H9 (cell line): ENCODE results near the gene NKD1. TPM values are rescaled to one million over a fixed set of nuclear protein-coding genes. Genes with fewer than 3 reads are reported as not detected.

Experiments used
- DNase-seq: peaks from one replicate; pipeline ENCODE4 v3.0.0-alpha.2; 2017
- H2AFZ ChIP-seq: one replicate; pipeline ENCODE4 v1.6.1; 2013; ENCODE audit warnings: mild to moderate bottlenecking, low read length, control low read depth, moderate library complexity
- H2AK5ac ChIP-seq: 2 replicates; pipeline ENCODE4 v1.6.1; 2013; ENCODE audit warnings: low read length, control low read depth, mixed read lengths; ENCODE audit not compliant: insufficient read length
- H2BK120ac ChIP-seq: one replicate; pipeline ENCODE4 v1.6.1; 2013; ENCODE audit warnings: low read depth, mild to moderate bottlenecking, low read length, control low read depth, inconsistent platforms; ENCODE audit not compliant: poor library complexity, severe bottlenecking
- H2BK12ac ChIP-seq: 2 replicates; pipeline ENCODE4 v1.6.1; 2013; ENCODE audit warnings: low read length, control low read depth, mixed read lengths, low read depth; ENCODE audit not compliant: insufficient read length
- H2BK15ac ChIP-seq: 2 replicates; pipeline ENCODE4 v1.6.1; 2013; ENCODE audit warnings: low read depth, low read length, control low read depth
- H2BK20ac ChIP-seq: one replicate; pipeline ENCODE4 v1.6.1; 2013; ENCODE audit warnings: low read depth, mild to moderate bottlenecking, low read length, control low read depth, inconsistent platforms; ENCODE audit not compliant: poor library complexity, severe bottlenecking
- H2BK5ac ChIP-seq: 2 replicates; pipeline ENCODE4 v1.6.1; 2013; ENCODE audit warnings: low read length, control low read depth, mixed read lengths; ENCODE audit not compliant: insufficient read length
- H3K14ac ChIP-seq: 2 replicates; pipeline ENCODE4 v1.6.1; 2013; ENCODE audit warnings: low read length, control low read depth; ENCODE audit not compliant: insufficient read depth
- H3K18ac ChIP-seq: 2 replicates; pipeline ENCODE4 v1.6.1; 2013; ENCODE audit warnings: low read depth, mild to moderate bottlenecking, mixed read lengths, low read length, control low read depth; ENCODE audit not compliant: insufficient read length
- H3K23ac ChIP-seq: 2 replicates; pipeline ENCODE4 v1.6.1; 2013; ENCODE audit warnings: low read length, control low read depth, mixed read lengths, low read depth; ENCODE audit not compliant: insufficient read length
- H3K23me2 ChIP-seq: 2 replicates; pipeline ENCODE4 v1.6.1; 2013; ENCODE audit warnings: low read depth, mild to moderate bottlenecking, mixed read lengths, low read length, control low read depth; ENCODE audit not compliant: insufficient read length, poor library complexity, severe bottlenecking
- H3K27ac ChIP-seq: 2 replicates; pipeline ENCODE4 v1.5.1; 2013; ENCODE audit warnings: low read length, control low read depth, mixed read lengths, low read depth; ENCODE audit not compliant: insufficient read length
- H3K27me3 ChIP-seq: 2 replicates; pipeline ENCODE4 v1.6.1; 2013; ENCODE audit warnings: low read length, control low read depth, inconsistent platforms; ENCODE audit not compliant: insufficient read depth
- H3K4ac ChIP-seq: 2 replicates; pipeline ENCODE4 v1.6.1; 2013; ENCODE audit warnings: low read depth, mild to moderate bottlenecking, control low read depth, inconsistent platforms, low read length, moderate library complexity
- H3K4me1 ChIP-seq: 2 replicates; pipeline ENCODE4 v1.6.1; 2013; ENCODE audit warnings: low read length, control low read depth, inconsistent platforms; ENCODE audit not compliant: insufficient read depth
- H3K4me2 ChIP-seq: 2 replicates; pipeline ENCODE4 v1.6.1; 2013; ENCODE audit warnings: low read length, control low read depth, mixed read lengths; ENCODE audit not compliant: insufficient read length, insufficient read depth
- H3K56ac ChIP-seq: 2 replicates; pipeline ENCODE4 v1.6.1; 2013; ENCODE audit warnings: low read depth, mild to moderate bottlenecking, mixed read lengths, low read length, control low read depth; ENCODE audit not compliant: insufficient read length
- H3K79me1 ChIP-seq: 2 replicates; pipeline ENCODE4 v1.6.1; 2013; ENCODE audit warnings: low read depth, mild to moderate bottlenecking, moderate library complexity, low read length, control low read depth, inconsistent platforms; ENCODE audit not compliant: insufficient read depth, poor library complexity, severe bottlenecking
- H3K79me2 ChIP-seq: 2 replicates; pipeline ENCODE4 v1.6.1; 2013; ENCODE audit warnings: low read length, control low read depth, inconsistent platforms; ENCODE audit not compliant: insufficient read depth
- H3K9ac ChIP-seq: 2 replicates; pipeline ENCODE4 v1.6.1; 2013; ENCODE audit warnings: low read length, control low read depth, mixed read lengths; ENCODE audit not compliant: insufficient read length; ENCODE audit errors: extremely low read depth
- H3K9me3 ChIP-seq: one replicate; pipeline ENCODE4 v1.6.1; 2013; ENCODE audit warnings: low read depth, low read length, inconsistent platforms; ENCODE audit not compliant: control insufficient read depth
- H3T11ph ChIP-seq: one replicate; pipeline ENCODE4 v1.6.1; 2013; ENCODE audit warnings: mild to moderate bottlenecking, low read length, control low read depth, inconsistent platforms
- H4K20me1 ChIP-seq: one replicate; pipeline ENCODE4 v1.6.1; 2013; ENCODE audit not compliant: control insufficient read depth, insufficient read length, insufficient read depth
- H4K5ac ChIP-seq: 2 replicates; pipeline ENCODE4 v1.6.1; 2013; ENCODE audit warnings: low read depth, mild to moderate bottlenecking, mixed read lengths, low read length, control low read depth; ENCODE audit not compliant: insufficient read length
- H4K8ac ChIP-seq: replicated peaks from 2 replicates; pipeline ENCODE4 v1.6.1; 2013; ENCODE audit warnings: low read length, control low read depth, mixed read lengths, low read depth; ENCODE audit not compliant: insufficient read length
- H4K91ac ChIP-seq: 2 replicates; pipeline ENCODE4 v1.6.1; 2013; ENCODE audit warnings: low read depth, mild to moderate bottlenecking, moderate library complexity, mixed read lengths, low read length, control low read depth; ENCODE audit not compliant: insufficient read length
- H3K27ac Mint-ChIP-seq, 3 experiments: 2 replicates in 2 of 3; 3 replicates in 1 of 3; pipeline ENCODE4 v1.8.0; 2020 to 2021; ENCODE audit warnings: mixed read lengths in 3 of 3, mild to moderate bottlenecking in 1 of 3, moderate library complexity in 1 of 3
- H3K27me3 Mint-ChIP-seq: 2 replicates; pipeline ENCODE4 v1.8.0; 2021; ENCODE audit warnings: low read depth, mild to moderate bottlenecking, moderate library complexity, mixed read lengths
- H3K36me3 Mint-ChIP-seq, 3 experiments: 2 replicates in 2 of 3; 3 replicates in 1 of 3; pipeline ENCODE4 v1.8.0; 2020 to 2021; ENCODE audit warnings: low read depth in 3 of 3, mixed read lengths in 3 of 3; ENCODE audit not compliant: insufficient read depth in 1 of 3
- H3K4me1 Mint-ChIP-seq, 2 experiments: 2 replicates each; pipeline ENCODE4 v1.8.0; 2020; ENCODE audit warnings: mixed read lengths in 2 of 2
- H3K4me3 Mint-ChIP-seq, 2 experiments: 2 replicates in 1 of 2; 3 replicates in 1 of 2; pipeline ENCODE4 v1.8.0; 2020 to 2021; ENCODE audit warnings: mild to moderate bottlenecking in 2 of 2, mixed read lengths in 2 of 2, moderate library complexity in 1 of 2
- H3K9me3 Mint-ChIP-seq, 2 experiments: 2 replicates in 1 of 2; 3 replicates in 1 of 2; pipeline ENCODE4 v1.8.0; 2020; ENCODE audit warnings: mild to moderate bottlenecking in 2 of 2, mixed read lengths in 2 of 2, moderate library complexity in 1 of 2
- WGBS: extraction: QIAGEN DNeasy Blood & Tissue Kit; methylation state at CpG from one replicate; pipeline ENCODE4 v1.1.7; 2013; ENCODE audit warnings: missing lambda C conversion rate, low lambda C conversion rate, mixed read lengths; ENCODE audit not compliant: insufficient read length; ENCODE audit errors: extremely low coverage; 5-methylcytosine and 5-hydroxymethylcytosine counted together
- total RNA-seq: library from RNA; stranded (reverse); gene quantifications from 2 replicates; pipeline ENCODE4 v1.2.1, GENCODE V29; 2021
- TF ChIP-seq, protein P1 (sequence below): fragments of 200-600 bp; sonication (generic); conservative IDR thresholded peaks from 3 replicates; pipeline ENCODE4 v1.8.0; 2021; ENCODE audit warnings: antibody characterized with exemption, mild to moderate bottlenecking

NKD1 gene
- total RNA-seq, 1 experiment from 2014 or later, result 1.9 TPM

GRCh38 chr16:50505714-50506542 lies 42.3 kb upstream of the NKD1 start:
- H2BK5ac ChIP-seq, result no peak overlapping the region
- no CpG with 5 or more reads among the region's 13 CpGs for WGBS
- no peak overlapping the region for H4K5ac ChIP-seq
- no peaks in the 10 kb centered on the region for H3K79me2 ChIP-seq
- H3K4me3 Mint-ChIP-seq, result no peak overlapping the region
- H2BK15ac ChIP-seq, result no peak overlapping the region
- peak; percentile 38 for DNase-seq
- H3T11ph ChIP-seq, result no peak overlapping the region
- no peak overlapping the region for H3K4ac ChIP-seq
- no peak overlapping the region for H3K9ac ChIP-seq
- H2BK12ac ChIP-seq, result no peak overlapping the region
- H3K27ac ChIP-seq, result no peak overlapping the region
- peaks cover 3% of the 10 kb centered on the region for H3K27me3 Mint-ChIP-seq
- no peaks in the 10 kb centered on the region for H3K9me3 ChIP-seq
- H4K20me1 ChIP-seq, result no peaks in the 10 kb centered on the region
- H4K8ac ChIP-seq, result no peak overlapping the region
- no peak overlapping the region for H3K4me2 ChIP-seq
- no peak overlapping the region for H3K23ac ChIP-seq
- no peaks in the 10 kb centered on the region for H3K27me3 ChIP-seq
- H3K27ac Mint-ChIP-seq, result peak overlapping the region in 1 of 3 experiments; percentile 47; a peak in 1 of 7 replicates
- H3K18ac ChIP-seq, result no peak overlapping the region
- no peak overlapping the region for H3K56ac ChIP-seq
- no peak overlapping the region for H4K91ac ChIP-seq
- H2BK20ac ChIP-seq, result no peak overlapping the region
- TF ChIP-seq, protein P1, sequence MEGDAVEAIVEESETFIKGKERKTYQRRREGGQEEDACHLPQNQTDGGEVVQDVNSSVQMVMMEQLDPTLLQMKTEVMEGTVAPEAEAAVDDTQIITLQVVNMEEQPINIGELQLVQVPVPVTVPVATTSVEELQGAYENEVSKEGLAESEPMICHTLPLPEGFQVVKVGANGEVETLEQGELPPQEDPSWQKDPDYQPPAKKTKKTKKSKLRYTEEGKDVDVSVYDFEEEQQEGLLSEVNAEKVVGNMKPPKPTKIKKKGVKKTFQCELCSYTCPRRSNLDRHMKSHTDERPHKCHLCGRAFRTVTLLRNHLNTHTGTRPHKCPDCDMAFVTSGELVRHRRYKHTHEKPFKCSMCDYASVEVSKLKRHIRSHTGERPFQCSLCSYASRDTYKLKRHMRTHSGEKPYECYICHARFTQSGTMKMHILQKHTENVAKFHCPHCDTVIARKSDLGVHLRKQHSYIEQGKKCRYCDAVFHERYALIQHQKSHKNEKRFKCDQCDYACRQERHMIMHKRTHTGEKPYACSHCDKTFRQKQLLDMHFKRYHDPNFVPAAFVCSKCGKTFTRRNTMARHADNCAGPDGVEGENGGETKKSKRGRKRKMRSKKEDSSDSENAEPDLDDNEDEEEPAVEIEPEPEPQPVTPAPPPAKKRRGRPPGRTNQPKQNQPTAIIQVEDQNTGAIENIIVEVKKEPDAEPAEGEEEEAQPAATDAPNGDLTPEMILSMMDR, result no peak
- H3K4me1 Mint-ChIP-seq, result peaks cover 18 to 24% of the 10 kb centered on the region in 2 experiments
- H3K23me2 ChIP-seq, result no peaks in the 10 kb centered on the region
- H3K9me3 Mint-ChIP-seq, result peaks cover 0 to 2% of the 10 kb centered on the region in 2 experiments; a peak in 3 of 5 replicates
- peaks cover 0 to 4% (median 0%) of the 10 kb centered on the region in 3 experiments; a peak in 1 of 7 replicates for H3K36me3 Mint-ChIP-seq
- H2AK5ac ChIP-seq, result no peak overlapping the region
- H2AFZ ChIP-seq, result no peak overlapping the region
- no peaks in the 10 kb centered on the region for H3K79me1 ChIP-seq
- H3K4me1 ChIP-seq, result no peaks in the 10 kb centered on the region; the same call in 1 of the 2 replicates
- H3K14ac ChIP-seq, result no peak overlapping the region; the same call in 1 of the 2 replicates
- H2BK120ac ChIP-seq, result no peak overlapping the region
